ENCODE results near the gene RRM2.

GRCh38 chr2:10085668-10086059 lies 36.9 kb upstream of the RRM2 start:
- TF ChIP-seq POLR2A (IDR thresholded peaks at IDR 0.05): no peak
- no peak for TF ChIP-seq POLR2AphosphoS5 (IDR thresholded peaks at IDR 0.05)

Data from upper lobe of left lung (tissue), 4 donors.